PC-9 (cell line): Measurements from ENCODE around the gene CNTNAP2. TPM values are rescaled to one million over a fixed set of nuclear protein-coding genes. Genes with fewer than 3 reads are reported as not detected.

Experiments
- BruUV-seq: library from RNA; stranded (reverse); fragments of 400-500 nt; replicated peaks from 2 replicates; lab custom pipeline; 2021; lab: Mats Ljungman, UMichigan
- CTCF ChIA-PET: fragments of 300-600 bp; sonication (Branson Sonifier 250); formaldehyde crosslinking; loops from one replicate; lab custom pipeline; 2022; ENCODE audit warnings: antibody characterized with exemption; lab: Charles Lee
- POLR2A ChIA-PET: fragments of 300-600 bp; sonication (Branson Sonifier 250); formaldehyde crosslinking; loops from one replicate; lab custom pipeline; 2022; ENCODE audit warnings: antibody characterized with exemption; ENCODE audit not compliant: unreplicated experiment; lab: Charles Lee
- DNase-seq, 2 experiments: peaks; one replicate each; pipeline versions ENCODE4 v3.0.0 to v3.0.0-alpha.2; 2015 to 2022; ENCODE audit warnings: mixed read lengths in 1 of 2
- H2AFZ ChIP-seq: fragments of 200-600 bp; sonication (generic); 2 replicates; pipeline ENCODE4 v1.8.1; 2017; ENCODE audit warnings: antibody characterized with exemption
- H3F3A ChIP-seq: fragments of 200-600 bp; sonication (generic); 2 replicates; pipeline ENCODE4 v1.8.1; 2017; ENCODE audit warnings: antibody characterized with exemption, mild to moderate bottlenecking, low read depth; ENCODE audit not compliant: insufficient read depth
- H3K27ac ChIP-seq: fragments of 200-600 bp; sonication (generic); 2 replicates; pipeline ENCODE4 v1.6.1; 2016; ENCODE audit warnings: mixed run types
- H3K27me3 ChIP-seq: fragments of 200-600 bp; sonication (generic); 2 replicates; pipeline ENCODE4 v1.6.1; 2016; ENCODE audit warnings: low read depth, mixed run types; ENCODE audit not compliant: insufficient read depth
- H3K36me3 ChIP-seq: fragments of 200-600 bp; sonication (generic); 2 replicates; pipeline ENCODE4 v1.6.1; 2016; ENCODE audit warnings: low read depth, mixed run types
- H3K4me1 ChIP-seq: fragments of 200-600 bp; sonication (generic); replicated peaks from 2 replicates; pipeline ENCODE4 v1.6.1; 2016; ENCODE audit warnings: mixed run types; ENCODE audit not compliant: insufficient read depth
- H3K4me2 ChIP-seq: fragments of 200-600 bp; sonication (generic); 2 replicates; pipeline ENCODE4 v1.6.1; 2017; ENCODE audit warnings: mixed run types
- H3K4me3 ChIP-seq: fragments of 200-600 bp; sonication (generic); 2 replicates; pipeline ENCODE4 v1.6.1; 2016; ENCODE audit warnings: mixed run types
- H3K79me2 ChIP-seq: fragments of 200-600 bp; sonication (generic); 2 replicates; pipeline ENCODE4 v1.6.1; 2017; ENCODE audit warnings: low read depth, mixed run types
- H3K9me2 ChIP-seq: fragments of 200-600 bp; sonication (generic); 2 replicates; pipeline ENCODE4 v1.8.1; 2017; ENCODE audit warnings: mild to moderate bottlenecking; ENCODE audit not compliant: insufficient read depth
- H3K9me3 ChIP-seq: fragments of 200-600 bp; sonication (generic); 2 replicates; pipeline ENCODE4 v1.8.1; 2016; ENCODE audit warnings: low read depth; ENCODE audit not compliant: insufficient read depth
- H4K20me1 ChIP-seq: fragments of 200-600 bp; sonication (generic); 2 replicates; pipeline ENCODE4 v1.8.1; 2017; ENCODE audit not compliant: insufficient read depth
- EZH2 ChIP-seq: fragments of 200-600 bp; sonication (generic); IDR thresholded peaks from 2 replicates; pipeline ENCODE4 v1.8.0; 2017; ENCODE audit warnings: antibody characterized with exemption, low read depth
- intact Hi-C: fragments of 100-400 bp; cut with micrococcal nuclease; formaldehyde crosslinking; loops from one replicate; pipeline ENCODE4 v1.10.0; 2022; ENCODE audit not compliant: unreplicated experiment
- total RNA-seq: library from RNA; stranded (reverse); gene quantifications from 2 replicates; pipeline ENCODE4 v1.2.3, GENCODE V29; 2021
- TF ChIP-seq, protein P1 (sequence below): fragments of 200-600 bp; sonication (generic); conservative IDR thresholded peaks from 2 replicates; pipeline ENCODE4 v1.6.1; 2017; ENCODE audit warnings: mixed run types, antibody characterized with exemption, mild to moderate bottlenecking, moderate library complexity

Gene CNTNAP2
- total RNA-seq, 1 experiment from 2014 or later: not detected

DNA sequence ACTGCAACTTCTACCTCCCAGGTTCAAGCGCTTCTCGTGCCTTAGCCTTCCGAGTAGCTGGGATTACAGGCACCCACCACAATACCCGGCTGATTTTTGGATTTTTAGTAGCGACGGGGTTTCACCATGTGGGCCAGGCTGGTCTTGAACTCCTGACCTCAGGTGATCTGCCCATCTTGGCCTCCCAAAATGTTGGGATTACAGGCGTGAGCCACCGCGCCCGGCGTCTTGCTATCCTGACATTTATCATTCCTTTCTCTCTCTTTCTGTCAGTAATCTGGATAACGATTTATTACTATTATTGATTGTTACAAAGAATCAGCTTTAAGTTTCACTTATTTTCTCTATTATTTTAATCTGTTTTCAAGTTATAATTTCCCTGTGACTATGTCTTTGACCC is 548.4 kb downstream of the CNTNAP2 start:
- ChIA-PET CTCF (no interaction called here), POLR2A (no interaction called here)
- intact Hi-C loops: no loop called here
- no TSS peak for BruUV-seq
- H3F3A ChIP-seq: no peaks in the 10 kb centered on the region
- no peaks in the 10 kb centered on the region for H3K4me1 ChIP-seq
- H4K20me1 ChIP-seq: no peaks in the 10 kb centered on the region
- H3K9me2 ChIP-seq: no peaks in the 10 kb centered on the region
- H3K79me2 ChIP-seq: no peaks in the 10 kb centered on the region
- DNase-seq: no peak
- no peak overlapping the region for H3K4me2 ChIP-seq
- H3K27me3 ChIP-seq: no peaks in the 10 kb centered on the region; the same call in 1 of the 2 replicates
- TF ChIP-seq, protein P1, sequence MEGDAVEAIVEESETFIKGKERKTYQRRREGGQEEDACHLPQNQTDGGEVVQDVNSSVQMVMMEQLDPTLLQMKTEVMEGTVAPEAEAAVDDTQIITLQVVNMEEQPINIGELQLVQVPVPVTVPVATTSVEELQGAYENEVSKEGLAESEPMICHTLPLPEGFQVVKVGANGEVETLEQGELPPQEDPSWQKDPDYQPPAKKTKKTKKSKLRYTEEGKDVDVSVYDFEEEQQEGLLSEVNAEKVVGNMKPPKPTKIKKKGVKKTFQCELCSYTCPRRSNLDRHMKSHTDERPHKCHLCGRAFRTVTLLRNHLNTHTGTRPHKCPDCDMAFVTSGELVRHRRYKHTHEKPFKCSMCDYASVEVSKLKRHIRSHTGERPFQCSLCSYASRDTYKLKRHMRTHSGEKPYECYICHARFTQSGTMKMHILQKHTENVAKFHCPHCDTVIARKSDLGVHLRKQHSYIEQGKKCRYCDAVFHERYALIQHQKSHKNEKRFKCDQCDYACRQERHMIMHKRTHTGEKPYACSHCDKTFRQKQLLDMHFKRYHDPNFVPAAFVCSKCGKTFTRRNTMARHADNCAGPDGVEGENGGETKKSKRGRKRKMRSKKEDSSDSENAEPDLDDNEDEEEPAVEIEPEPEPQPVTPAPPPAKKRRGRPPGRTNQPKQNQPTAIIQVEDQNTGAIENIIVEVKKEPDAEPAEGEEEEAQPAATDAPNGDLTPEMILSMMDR: no peak
- TF ChIP-seq EZH2: no peak
- H3K9me3 ChIP-seq: no peaks in the 10 kb centered on the region
- H3K4me3 ChIP-seq: no peak overlapping the region
- H3K36me3 ChIP-seq: no peaks in the 10 kb centered on the region
- no peak overlapping the region for H3K27ac ChIP-seq
- H2AFZ ChIP-seq: no peak overlapping the region

DNA sequence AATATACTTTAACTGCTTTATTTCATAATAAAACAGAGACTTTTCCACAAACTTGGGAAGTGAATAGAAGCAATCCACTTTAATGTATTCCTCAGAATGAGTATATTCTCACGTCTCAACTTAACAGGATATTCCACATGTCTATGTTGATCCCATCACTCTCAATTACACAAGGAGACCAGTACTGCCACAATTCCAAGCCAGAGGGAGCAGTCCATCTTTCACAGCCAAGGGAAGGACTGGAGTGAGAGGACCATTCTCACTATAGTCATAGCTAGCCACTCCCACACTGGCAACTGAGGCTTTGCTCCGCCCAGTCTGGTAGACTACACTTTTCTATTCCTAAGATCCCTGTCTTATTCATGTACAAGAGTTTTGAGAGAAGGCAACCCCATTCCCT is 553.9 kb downstream of the CNTNAP2 start:
- BruUV-seq: no TSS peak
- Histone ChIP-seq H3K4me3 (no peak overlapping the region), H3K27me3 (no peaks in the 10 kb centered on the region), H3K36me3 (no peaks in the 10 kb centered on the region), H3K79me2 (no peaks in the 10 kb centered on the region), H4K20me1 (no peaks in the 10 kb centered on the region), H3K4me2 (no peak overlapping the region), H3K9me3 (no peaks in the 10 kb centered on the region), H3K27ac (no peak overlapping the region), H3K9me2 (no peaks in the 10 kb centered on the region), H3F3A (no peaks in the 10 kb centered on the region), H2AFZ (no peak overlapping the region), H3K4me1 (no peaks in the 10 kb centered on the region)
- intact Hi-C loops: no loop called here
- no peak for DNase-seq
- ChIA-PET POLR2A (no interaction called here), CTCF (no interaction called here)
- TF ChIP-seq, protein P1: no peak
- no peak for TF ChIP-seq EZH2

DNA sequence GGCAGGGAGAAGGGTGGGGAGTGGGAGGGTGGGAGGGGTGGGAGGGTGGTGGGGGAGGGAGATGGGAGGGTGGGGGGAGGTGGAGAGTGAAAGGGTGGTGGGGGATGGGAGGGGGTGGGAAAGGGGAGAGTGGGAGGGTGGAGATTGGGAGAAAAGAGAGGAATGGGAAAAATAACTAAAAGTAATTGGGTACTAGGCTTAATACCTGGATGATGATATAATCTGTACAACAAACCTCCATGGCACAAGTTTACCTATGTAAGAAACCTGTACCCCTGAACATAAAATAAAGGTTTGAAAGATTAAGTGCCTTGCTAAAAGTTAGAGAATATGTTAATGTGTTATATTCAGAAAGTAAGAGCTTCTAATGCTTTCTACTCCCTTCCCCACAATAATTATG is 564.9 kb downstream of the CNTNAP2 start:
- no peaks in the 10 kb centered on the region for H3K9me3 ChIP-seq
- ChIA-PET CTCF (no interaction called here), POLR2A (no interaction called here)
- TF ChIP-seq, protein P1: no peak
- TF ChIP-seq EZH2: no peak
- H3K27me3 ChIP-seq: no peaks in the 10 kb centered on the region
- BruUV-seq: no TSS peak
- H3K4me2 ChIP-seq: no peak overlapping the region
- H3K27ac ChIP-seq: no peak overlapping the region
- no peak overlapping the region for H2AFZ ChIP-seq
- H3K9me2 ChIP-seq: no peaks in the 10 kb centered on the region
- no peaks in the 10 kb centered on the region for H4K20me1 ChIP-seq
- H3K4me1 ChIP-seq: no peaks in the 10 kb centered on the region
- no peaks in the 10 kb centered on the region for H3K36me3 ChIP-seq
- DNase-seq: no peak
- H3F3A ChIP-seq: no peaks in the 10 kb centered on the region
- no peaks in the 10 kb centered on the region for H3K79me2 ChIP-seq
- no peak overlapping the region for H3K4me3 ChIP-seq
- intact Hi-C loops: no loop called here
